CD4-positive, CD25-positive, alpha-beta regulatory T cell (primary cell): Measurements from ENCODE around the gene PLCB1. TPM values are rescaled to one million over a fixed set of nuclear protein-coding genes. Genes with fewer than 3 reads are reported as not detected.

Source experiments
- ATAC-seq, 2 donors: fragments of 150-1000 bp; cut with Tn5 transposase; one replicate each; pipeline ENCODE4 v1.10.0; 2021; ENCODE audit warnings: low read depth in 2 of 2, moderate number of reproducible peaks in 2 of 2, moderate library complexity in 1 of 2
- DNase-seq, 3 donors: peaks; one replicate each; pipeline versions ENCODE4 v3.0.0 to v3.0.0-alpha.2; 2012 to 2022; ENCODE audit warnings: mixed read lengths in 1 of 3
- H3K27ac ChIP-seq: one replicate; pipeline ENCODE4 v1.7.0; 2013; ENCODE audit warnings: mild to moderate bottlenecking, low read length; ENCODE audit not compliant: insufficient read depth, poor library complexity, severe bottlenecking
- H3K27me3 ChIP-seq: one replicate; pipeline ENCODE4 v1.7.0; 2013; ENCODE audit warnings: low read length; ENCODE audit not compliant: control insufficient read depth, insufficient read depth
- H3K36me3 ChIP-seq: one replicate; pipeline ENCODE4 v1.7.0; 2013; ENCODE audit warnings: mild to moderate bottlenecking, low read length, moderate library complexity; ENCODE audit not compliant: control insufficient read depth, insufficient read depth
- H3K4me1 ChIP-seq: 2 replicates; pipeline ENCODE4 v1.7.0; 2013; ENCODE audit warnings: mild to moderate bottlenecking, low read length; ENCODE audit not compliant: insufficient read depth, control insufficient read depth, poor library complexity, severe bottlenecking
- H3K4me3 ChIP-seq: one replicate; pipeline ENCODE4 v1.7.0; 2013; ENCODE audit warnings: low read depth, mild to moderate bottlenecking, low read length, moderate library complexity
- H3K9me3 ChIP-seq, 2 experiments: 1 replicate in 1 of 2; 2 replicates in 1 of 2; pipeline ENCODE4 v1.7.0; 2013; ENCODE audit warnings: low read length in 2 of 2, mild to moderate bottlenecking in 1 of 2, moderate library complexity in 1 of 2; ENCODE audit not compliant: control insufficient read depth in 2 of 2
- H3K27ac Mint-ChIP-seq, 3 donors: one replicate each; pipeline ENCODE4 v1.8.0; 2020 to 2022; ENCODE audit warnings: mild to moderate bottlenecking in 3 of 3, mixed read lengths in 3 of 3, moderate library complexity in 2 of 3
- H3K27me3 Mint-ChIP-seq: one replicate; pipeline ENCODE4 v1.8.0; 2022; ENCODE audit warnings: mild to moderate bottlenecking, mixed read lengths
- H3K36me3 Mint-ChIP-seq: one replicate; pipeline ENCODE4 v1.8.0; 2020; ENCODE audit warnings: mixed read lengths
- H3K4me1 Mint-ChIP-seq, 4 donors: one replicate each; pipeline ENCODE4 v1.8.0; 2020 to 2022; ENCODE audit warnings: mixed read lengths in 4 of 4, mild to moderate bottlenecking in 1 of 4
- H3K4me3 Mint-ChIP-seq, 4 donors: one replicate each; pipeline ENCODE4 v1.8.0; 2020 to 2022; ENCODE audit warnings: mild to moderate bottlenecking in 4 of 4, mixed read lengths in 4 of 4, moderate library complexity in 3 of 4
- H3K9me3 Mint-ChIP-seq, 7 donors: one replicate each; pipeline ENCODE4 v1.8.0; 2020 to 2022; ENCODE audit warnings: mixed read lengths in 7 of 7, mild to moderate bottlenecking in 3 of 7, moderate library complexity in 2 of 7
- polyA plus RNA-seq, 4 donors: library from polyadenylated mRNA; unstranded; fragments of 300-500 nt; fragmentation: Illumina TruSeq; gene quantifications; one replicate each; pipeline ENCODE4 v1.2.3, GENCODE V29; 2021
- total RNA-seq: library from RNA; stranded (reverse); gene quantifications from one replicate; pipeline ENCODE4 v1.2.3, GENCODE V29; 2022

The PLCB1 gene
- total and polyA plus RNA-seq, 5 donors from 2014 or later, result 0.17 to 1.8 (median 0.44) TPM; not detected in 2

GRCh38 chr20:8895472-8895871 is 763.4 kb downstream of the PLCB1 start:
- H3K4me1 Mint-ChIP-seq, result no peaks in the 10 kb centered on the region
- Histone ChIP-seq H3K27me3 (no peaks in the 10 kb centered on the region), H3K4me1 (no peaks in the 10 kb centered on the region), H3K36me3 (no peaks in the 10 kb centered on the region), H3K27ac (no peak overlapping the region), H3K4me3 (no peak overlapping the region), H3K9me3 (peaks cover 13 to 34% of the 10 kb centered on the region in 2 experiments)
- no peak overlapping the region for H3K4me3 Mint-ChIP-seq
- no peaks in the 10 kb centered on the region for H3K36me3 Mint-ChIP-seq
- no peak for DNase-seq
- H3K27ac Mint-ChIP-seq, result no peak overlapping the region
- peaks cover 0 to 36% (median 10%) of the 10 kb centered on the region in 7 donors for H3K9me3 Mint-ChIP-seq
- ATAC-seq, result no peak
- no peaks in the 10 kb centered on the region for H3K27me3 Mint-ChIP-seq

GRCh38 chr20:8898823-8899222 is 766.8 kb downstream of the PLCB1 start:
- Histone ChIP-seq H3K27ac (no peak overlapping the region), H3K27me3 (no peaks in the 10 kb centered on the region), H3K9me3 (peaks cover 13 to 34% of the 10 kb centered on the region in 2 experiments), H3K4me1 (no peaks in the 10 kb centered on the region), H3K4me3 (no peak overlapping the region), H3K36me3 (no peaks in the 10 kb centered on the region)
- H3K4me1 Mint-ChIP-seq, result no peaks in the 10 kb centered on the region
- no peak for ATAC-seq
- H3K36me3 Mint-ChIP-seq, result no peaks in the 10 kb centered on the region
- H3K9me3 Mint-ChIP-seq, result peaks cover 0 to 29% (median 8%) of the 10 kb centered on the region in 7 donors
- no peak for DNase-seq
- H3K4me3 Mint-ChIP-seq, result no peak overlapping the region
- H3K27ac Mint-ChIP-seq, result no peak overlapping the region
- no peaks in the 10 kb centered on the region for H3K27me3 Mint-ChIP-seq

GRCh38 chr20:8901237-8902025 is 769.4 kb downstream of the PLCB1 start:
- H3K4me1 ChIP-seq, result no peaks in the 10 kb centered on the region
- H3K4me3 Mint-ChIP-seq, result no peak overlapping the region
- H3K27me3 Mint-ChIP-seq, result no peaks in the 10 kb centered on the region
- ATAC-seq, result no peak
- H3K9me3 ChIP-seq, result peaks cover 2 to 9% of the 10 kb centered on the region in 2 experiments
- DNase-seq, result no peak
- no peak overlapping the region for H3K4me3 ChIP-seq
- H3K4me1 Mint-ChIP-seq, result no peaks in the 10 kb centered on the region
- no peak overlapping the region for H3K27ac ChIP-seq
- peaks cover 0 to 14% (median 2%) of the 10 kb centered on the region in 7 donors for H3K9me3 Mint-ChIP-seq
- H3K27me3 ChIP-seq, result no peaks in the 10 kb centered on the region
- no peaks in the 10 kb centered on the region for H3K36me3 ChIP-seq
- H3K27ac Mint-ChIP-seq, result no peak overlapping the region
- no peaks in the 10 kb centered on the region for H3K36me3 Mint-ChIP-seq

GRCh38 chr20:8903655-8904605 is 771.9 kb downstream of the PLCB1 start:
- Mint-ChIP-seq H3K36me3 (no peaks in the 10 kb centered on the region), H3K4me1 (no peaks in the 10 kb centered on the region), H3K27me3 (no peaks in the 10 kb centered on the region), H3K27ac (no peak overlapping the region), H3K4me3 (no peak overlapping the region), H3K9me3 (peaks cover 0 to 23% (median 4%) of the 10 kb centered on the region in 7 donors)
- H3K27me3 ChIP-seq, result no peaks in the 10 kb centered on the region
- DNase-seq (no peak), ATAC-seq (no peak)
- no peaks in the 10 kb centered on the region for H3K4me1 ChIP-seq
- no peak overlapping the region for H3K27ac ChIP-seq
- H3K36me3 ChIP-seq, result no peaks in the 10 kb centered on the region
- no peak overlapping the region for H3K4me3 ChIP-seq
- H3K9me3 ChIP-seq, result no peaks in the 10 kb centered on the region

GRCh38 chr20:8909596-8909995 is 777.5 kb downstream of the PLCB1 start:
- DNase-seq, result no peak
- no peaks in the 10 kb centered on the region for H3K9me3 ChIP-seq
- H3K36me3 ChIP-seq, result no peaks in the 10 kb centered on the region
- Mint-ChIP-seq H3K27me3 (no peaks in the 10 kb centered on the region), H3K9me3 (peaks cover under 1 to 25% (median 5%) of the 10 kb centered on the region in 7 donors), H3K4me3 (no peak overlapping the region), H3K4me1 (no peaks in the 10 kb centered on the region), H3K36me3 (no peaks in the 10 kb centered on the region), H3K27ac (no peak overlapping the region)
- H3K27me3 ChIP-seq, result no peaks in the 10 kb centered on the region
- H3K4me3 ChIP-seq, result no peak overlapping the region
- no peak for ATAC-seq
- H3K27ac ChIP-seq, result no peak overlapping the region
- no peaks in the 10 kb centered on the region for H3K4me1 ChIP-seq

GRCh38 chr20:8912096-8912495 is 780.0 kb downstream of the PLCB1 start:
- H3K36me3 ChIP-seq, result no peaks in the 10 kb centered on the region
- peaks cover 4 to 31% (median 8%) of the 10 kb centered on the region in 7 donors for H3K9me3 Mint-ChIP-seq

GRCh38 chr20:8912731-8913130 is 780.7 kb downstream of the PLCB1 start:
- Histone ChIP-seq H3K27me3 (no peaks in the 10 kb centered on the region), H3K27ac (no peak overlapping the region), H3K4me3 (no peak overlapping the region), H3K9me3 (no peaks in the 10 kb centered on the region), H3K36me3 (no peaks in the 10 kb centered on the region), H3K4me1 (no peaks in the 10 kb centered on the region)
- no peak for ATAC-seq
- H3K36me3 Mint-ChIP-seq, result no peaks in the 10 kb centered on the region
- DNase-seq, result no peak
- H3K27ac Mint-ChIP-seq, result no peak overlapping the region
- peaks cover 4 to 25% (median 8%) of the 10 kb centered on the region in 7 donors for H3K9me3 Mint-ChIP-seq
- H3K27me3 Mint-ChIP-seq, result no peaks in the 10 kb centered on the region
- no peaks in the 10 kb centered on the region for H3K4me1 Mint-ChIP-seq
- no peak overlapping the region for H3K4me3 Mint-ChIP-seq

More at GRCh38 chr20:8912096-8912495, 780.0 kb downstream of the PLCB1 start:
- Histone ChIP-seq H3K27ac (no peak overlapping the region), H3K4me3 (no peak overlapping the region), H3K4me1 (no peaks in the 10 kb centered on the region), H3K27me3 (no peaks in the 10 kb centered on the region), H3K9me3 (no peaks in the 10 kb centered on the region)
- Mint-ChIP-seq H3K36me3 (no peaks in the 10 kb centered on the region), H3K4me1 (no peaks in the 10 kb centered on the region), H3K27ac (no peak overlapping the region), H3K27me3 (no peaks in the 10 kb centered on the region), H3K4me3 (no peak overlapping the region)
- ATAC-seq (no peak), DNase-seq (no peak)
